ENCODE measurements around the gene PPARGC1A. TPM values are rescaled to one million over a fixed set of nuclear protein-coding genes. Genes with fewer than 3 reads are reported as not detected.

The PPARGC1A gene
- 32.8 TPM for polyA plus RNA-seq (ENCODE audit: insufficient read length)
- long read RNA-seq, donor 1, full-length matches to known transcripts: 3 of 15 reads
- long read RNA-seq, donor 1, partial matches to known transcripts: 12 of 15 reads
- long read RNA-seq, donor 1, other reads (novel, unspliced or antisense): 0 of 15 reads
- long read RNA-seq, donor 2, full-length matches to known transcripts: 5 of 5 reads
- long read RNA-seq, donor 2, partial matches to known transcripts: 0 of 5 reads
- long read RNA-seq, donor 2, other reads (novel, unspliced or antisense): 0 of 5 reads
- long read RNA-seq, donor 3, partial matches to known transcripts: 5 of 6 reads
- long read RNA-seq, donor 3, other reads (novel, unspliced or antisense): 0 of 6 reads
- long read RNA-seq, donor 4: 0 reads
- long read RNA-seq, donor 5, partial matches to known transcripts: 0 of 2 reads
- long read RNA-seq, donor 5, other reads (novel, unspliced or antisense): 0 of 2 reads
- long read RNA-seq, donor 6, full-length matches to known transcripts: 2 of 2 reads
- long read RNA-seq, donor 6, partial matches to known transcripts: 0 of 2 reads
- long read RNA-seq, donor 6, other reads (novel, unspliced or antisense): 0 of 2 reads
- long read RNA-seq, donor 7, full-length matches to known transcripts: 3 of 3 reads
- long read RNA-seq, donor 7, partial matches to known transcripts: 0 of 3 reads
- long read RNA-seq, donor 7, other reads (novel, unspliced or antisense): 0 of 3 reads
- long read RNA-seq, donor 8: 0 reads

GRCh38 chr4:23889814-23890341, at the start of gene PPARGC1A:
PPARGC1A (minus strand) TSS chr4:23890047; CDS start chr4:23889957, 90 bp downstream.
- DNase-seq: peak; percentile 79

GRCh38 chr4:23938796-23939195, 48.9 kb upstream of the PPARGC1A start:
- DNase-seq: no peak

DNA sequence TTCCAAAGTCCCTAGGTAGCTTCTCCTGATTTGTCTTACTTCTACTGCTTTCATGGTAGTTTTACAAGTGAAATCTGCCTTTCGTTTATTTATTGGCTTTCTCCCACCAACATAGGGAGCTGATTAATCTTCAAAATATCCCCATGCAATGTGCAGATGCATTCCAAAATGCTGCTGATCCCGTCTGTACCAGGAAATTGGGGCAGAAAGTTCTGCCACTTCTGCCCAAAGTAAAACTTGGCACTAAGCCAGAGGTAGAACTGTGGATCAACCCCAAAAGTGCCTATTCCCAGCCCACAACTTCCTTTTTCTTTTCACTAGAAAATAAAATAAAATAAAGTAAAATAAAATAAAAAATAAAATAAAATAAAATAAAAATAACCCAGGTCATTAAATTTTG, 47.3 kb upstream of the PPARGC1A start:
- no peak for DNase-seq

- no peak for DNase-seq
Observed at GRCh38 chr4:23934915-23935314, 45.1 kb upstream of the PPARGC1A start.

DNA sequence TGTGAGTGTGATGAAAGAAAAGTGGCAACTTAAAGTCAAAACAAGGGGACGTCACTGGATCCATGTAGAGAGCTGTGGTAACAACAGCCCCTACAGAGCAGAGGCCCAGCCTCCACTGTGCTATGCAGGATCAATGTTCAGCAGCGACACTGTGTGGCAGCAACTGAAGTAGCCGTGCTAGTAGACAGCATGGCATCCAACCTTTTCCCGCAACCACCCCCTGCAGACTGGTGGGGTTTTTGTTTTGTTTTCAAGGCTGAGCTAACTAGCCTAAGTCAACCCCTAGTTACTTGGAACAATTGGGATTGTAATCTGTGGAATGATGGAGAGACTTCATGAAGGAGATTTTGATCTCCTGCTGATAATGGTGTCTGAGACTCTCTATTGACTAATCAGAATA, 44.4 kb upstream of the PPARGC1A start:
- no peak for DNase-seq

DNA sequence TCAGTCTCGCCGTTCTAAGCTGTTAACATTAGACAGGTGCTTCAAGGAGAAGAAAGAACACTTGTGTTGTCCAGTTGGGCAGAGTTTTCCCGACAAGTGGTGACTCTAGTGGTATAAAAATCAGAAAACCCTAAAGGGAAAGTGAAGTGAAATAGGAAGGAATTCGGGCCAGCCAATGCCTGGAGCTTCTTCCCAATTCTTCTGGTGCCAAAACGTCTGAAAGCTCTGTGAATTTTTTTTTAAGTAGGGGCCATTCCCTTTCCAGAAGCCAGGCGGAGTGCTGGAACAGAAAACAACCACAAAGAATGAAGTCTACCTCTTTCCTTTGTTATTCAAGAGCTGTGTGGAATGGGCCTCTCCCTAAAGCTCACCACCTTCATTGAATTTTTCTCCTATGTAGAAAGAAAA, 43.1 kb upstream of the PPARGC1A start:
- no peak for DNase-seq

DNA sequence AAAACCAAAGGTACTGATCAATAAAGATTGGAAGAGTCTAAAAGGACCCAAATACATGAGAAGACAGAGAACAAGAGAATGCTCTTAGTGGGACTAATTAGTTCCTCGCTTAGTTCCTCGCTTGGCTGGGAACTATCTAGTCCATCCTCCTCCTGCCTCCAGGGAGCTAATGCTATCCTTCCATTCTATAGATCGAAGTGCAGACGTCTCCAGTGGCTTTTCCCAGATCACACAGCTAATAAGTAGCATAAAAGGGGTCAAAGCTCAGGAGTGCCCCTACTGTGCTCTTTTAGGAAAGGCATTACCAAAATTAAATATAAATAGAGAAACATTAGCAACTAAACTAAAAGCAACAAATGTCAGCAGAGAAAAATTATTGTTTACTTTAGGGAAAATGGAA, 42.3 kb upstream of the PPARGC1A start:
- no peak for DNase-seq

GRCh38 chr4:23931489-23931830, 41.6 kb upstream of the PPARGC1A start:
- no peak for DNase-seq

- peak; percentile 52 for DNase-seq
Observed at GRCh38 chr4:23930750-23931488, 41.1 kb upstream of the PPARGC1A start.

GRCh38 chr4:23929248-23929647, 39.4 kb upstream of the PPARGC1A start:
- DNase-seq: no peak

GRCh38 chr4:23924556-23924955, 34.7 kb upstream of the PPARGC1A start:
- no peak for DNase-seq

- no peak for DNase-seq
Observed at GRCh38 chr4:23923840-23924239, 34.0 kb upstream of the PPARGC1A start.

GRCh38 chr4:23923141-23923540, 33.3 kb upstream of the PPARGC1A start:
- no peak for DNase-seq

GRCh38 chr4:23922541-23923111, 32.8 kb upstream of the PPARGC1A start:
- DNase-seq: no peak

DNA sequence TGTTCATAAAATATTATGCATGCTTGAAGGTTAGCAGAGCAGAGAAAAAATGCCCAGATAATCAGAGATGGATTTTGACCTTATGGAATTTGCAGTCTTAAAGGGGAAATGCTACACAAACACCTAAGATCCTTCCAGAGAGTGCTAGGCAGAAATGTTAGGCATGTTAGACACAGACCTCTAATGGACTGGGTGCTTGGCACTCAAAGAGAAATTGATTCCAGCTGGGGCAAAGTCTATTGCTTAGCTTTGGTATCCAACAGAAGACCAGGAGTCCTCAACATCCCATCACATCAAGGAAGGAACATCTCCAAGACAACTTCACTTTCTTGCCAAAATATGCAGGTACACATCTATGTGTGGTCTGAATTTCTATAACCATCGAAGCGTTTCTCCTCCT, 32.2 kb upstream of the PPARGC1A start:
- DNase-seq: no peak

DNA sequence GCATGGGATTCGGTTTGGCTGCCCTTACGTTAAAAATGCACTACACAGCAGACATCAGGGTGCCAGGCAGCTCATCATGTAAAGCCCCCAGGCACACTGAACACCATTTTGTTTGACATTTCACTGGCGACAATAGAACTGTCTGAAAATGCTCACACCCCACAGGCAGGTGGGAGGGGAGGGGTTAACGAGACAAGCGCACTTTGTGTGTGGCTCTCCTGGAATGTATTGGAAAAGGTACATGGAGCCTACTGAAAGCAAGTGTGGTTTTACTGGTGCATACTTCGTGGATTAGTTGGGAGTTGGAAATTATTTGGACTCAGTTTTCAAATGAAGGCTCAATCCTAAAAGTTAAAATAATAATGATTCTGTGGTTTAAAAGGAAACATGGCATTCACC, 31.6 kb upstream of the PPARGC1A start:
- DNase-seq: no peak

DNA sequence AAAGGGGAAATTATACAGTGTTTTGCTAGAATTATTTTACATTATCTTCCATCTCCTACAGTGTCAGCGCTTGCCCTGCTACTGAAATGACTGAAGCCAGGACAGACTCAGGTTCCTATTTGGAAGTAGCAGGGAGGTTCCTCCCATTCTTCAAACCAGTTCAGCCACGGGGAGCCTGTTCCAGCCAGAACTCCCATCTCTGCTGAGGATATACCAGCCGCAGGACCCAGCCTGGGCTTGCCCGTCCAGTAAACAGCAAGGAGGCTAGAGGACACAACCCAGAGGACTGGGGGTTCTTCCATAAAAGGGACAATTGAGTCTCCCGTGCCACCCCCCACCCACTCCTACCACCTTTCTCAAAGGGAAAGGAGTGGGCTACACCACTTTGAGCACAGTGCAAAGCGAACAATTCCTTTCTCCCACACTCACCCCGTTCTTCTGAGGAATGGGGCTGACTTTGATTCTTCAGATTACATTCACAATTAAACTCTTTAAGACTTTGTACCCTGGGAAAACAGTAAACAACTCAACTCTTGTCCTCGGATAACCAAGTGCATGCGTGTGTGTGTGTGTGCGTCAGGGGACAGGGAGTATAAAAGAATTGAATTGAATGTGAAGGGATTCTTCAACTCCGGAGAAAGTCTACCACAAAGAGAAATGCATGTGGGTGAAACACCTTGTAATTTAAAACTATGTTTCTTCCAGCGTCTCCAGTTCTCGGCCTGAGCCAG, 31.0 kb upstream of the PPARGC1A start:
- DNase-seq: no peak

DNA sequence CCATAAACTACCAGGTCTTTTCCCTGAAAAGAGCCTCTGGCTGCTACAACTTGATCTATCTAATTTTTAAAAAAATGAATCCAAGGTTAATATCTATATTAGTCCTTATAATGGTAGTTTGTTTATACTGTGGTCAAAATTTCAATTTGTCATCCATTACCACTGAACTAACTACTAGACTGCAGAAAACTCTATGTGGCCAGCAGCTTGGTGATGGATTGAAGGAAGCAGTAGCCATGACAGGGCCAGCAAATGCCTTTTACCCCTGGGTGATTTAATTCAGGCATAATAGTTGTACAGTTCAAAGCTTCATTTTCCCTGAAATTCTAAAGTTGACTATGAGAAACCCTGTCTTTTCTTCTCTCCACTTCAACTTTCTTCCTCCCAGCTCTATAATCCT, 30.4 kb upstream of the PPARGC1A start:
- DNase-seq: no peak

GRCh38 chr4:23916282-23916681, 26.4 kb upstream of the PPARGC1A start:
- DNase-seq: no peak

GRCh38 chr4:23915459-23916132, 25.7 kb upstream of the PPARGC1A start:
- no peak for DNase-seq

Data from left kidney (tissue), 8 donors.